Ectodermal cell (in vitro differentiated cells): Measurements from ENCODE around the gene JMJD8.
A peak's percentile ranks its signal among the peaks of the same experiment; 100 is the strongest.
"Not testable (repeated sequence)": the region's sequence is repeated elsewhere in the genome, so short reads cannot be mapped to it uniquely, and the experiment has no call there.

Source experiments
- H3K27ac ChIP-seq: 2 replicates; pipeline ENCODE4 v1.7.0; 2013; ENCODE audit warnings: mild to moderate bottlenecking, low read depth, low read length; ENCODE audit not compliant: insufficient read depth, poor library complexity, severe bottlenecking
- H3K27me3 ChIP-seq: 2 replicates; pipeline ENCODE4 v1.7.0; 2013; ENCODE audit warnings: mild to moderate bottlenecking, low read length; ENCODE audit not compliant: insufficient read depth, control insufficient read depth, poor library complexity, severe bottlenecking
- H3K36me3 ChIP-seq: one replicate; pipeline ENCODE4 v1.7.0; 2013; ENCODE audit warnings: low read length; ENCODE audit not compliant: control insufficient read depth, insufficient read depth
- H3K4me1 ChIP-seq: one replicate; pipeline ENCODE4 v1.7.0; 2013; ENCODE audit warnings: low read length; ENCODE audit not compliant: control insufficient read depth, insufficient read depth
- H3K4me3 ChIP-seq: 2 replicates; pipeline ENCODE4 v1.7.0; 2013; ENCODE audit warnings: low read depth, low read length, control low read depth; ENCODE audit not compliant: insufficient read depth
- H3K9me3 ChIP-seq: 2 replicates; pipeline ENCODE4 v1.7.0; 2013; ENCODE audit warnings: mild to moderate bottlenecking, low read length, moderate library complexity; ENCODE audit not compliant: control insufficient read depth
- WGBS, 2 experiments: methylation state at CpG; one replicate each; pipeline ENCODE4 v1.1.7; 2013; ENCODE audit warnings: missing lambda C conversion rate in 2 of 2; 5-methylcytosine and 5-hydroxymethylcytosine counted together

Gene JMJD8

DNA sequence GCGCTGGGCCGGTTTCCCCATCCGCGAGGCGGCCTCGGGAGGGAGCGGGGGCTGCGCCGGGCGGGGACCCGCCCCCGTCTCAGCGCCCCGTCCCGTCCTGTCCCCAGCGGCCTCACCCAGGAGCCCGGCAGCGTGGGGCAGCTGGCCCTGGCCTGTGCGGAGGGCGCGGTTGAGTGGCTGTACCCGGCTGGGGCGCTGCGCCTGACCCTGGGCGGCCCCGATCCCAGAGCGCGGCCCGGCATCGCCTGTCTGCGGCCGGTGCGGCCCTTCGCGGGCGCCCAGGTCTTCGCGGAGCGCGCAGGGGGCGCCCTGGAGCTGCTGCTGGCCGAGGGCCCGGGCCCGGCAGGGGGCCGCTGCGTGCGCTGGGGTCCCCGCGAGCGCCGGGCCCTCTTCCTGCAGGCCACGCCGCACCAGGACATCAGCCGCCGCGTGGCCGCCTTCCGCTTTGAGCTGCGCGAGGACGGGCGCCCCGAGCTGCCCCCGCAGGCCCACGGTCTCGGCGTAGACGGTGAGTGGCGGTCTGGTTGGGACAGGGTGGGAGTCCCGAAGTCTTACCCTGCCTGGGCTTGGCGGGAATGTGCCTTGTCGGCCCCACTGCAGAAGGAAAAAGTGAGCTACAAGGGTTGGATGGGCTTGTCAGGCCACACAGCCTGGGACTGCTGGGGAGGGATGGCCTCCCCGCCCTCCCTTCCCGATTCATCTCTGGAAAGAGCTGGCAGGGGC is 31.5 kb upstream of the JMJD8 start:
- peak overlapping the region; percentile 88 for H3K27ac ChIP-seq
- H3K9me3 ChIP-seq = no peaks in the 10 kb centered on the region
- peak overlapping the region; percentile 80 for H3K4me3 ChIP-seq
- 4 to 5% methylated on average over 74 of the region's 74 CpGs for WGBS, 2 experiments
- H3K27me3 ChIP-seq = peaks cover 34% of the 10 kb centered on the region
- H3K4me1 ChIP-seq = peaks cover 55% of the 10 kb centered on the region
- H3K36me3 ChIP-seq = no peaks in the 10 kb centered on the region

DNA sequence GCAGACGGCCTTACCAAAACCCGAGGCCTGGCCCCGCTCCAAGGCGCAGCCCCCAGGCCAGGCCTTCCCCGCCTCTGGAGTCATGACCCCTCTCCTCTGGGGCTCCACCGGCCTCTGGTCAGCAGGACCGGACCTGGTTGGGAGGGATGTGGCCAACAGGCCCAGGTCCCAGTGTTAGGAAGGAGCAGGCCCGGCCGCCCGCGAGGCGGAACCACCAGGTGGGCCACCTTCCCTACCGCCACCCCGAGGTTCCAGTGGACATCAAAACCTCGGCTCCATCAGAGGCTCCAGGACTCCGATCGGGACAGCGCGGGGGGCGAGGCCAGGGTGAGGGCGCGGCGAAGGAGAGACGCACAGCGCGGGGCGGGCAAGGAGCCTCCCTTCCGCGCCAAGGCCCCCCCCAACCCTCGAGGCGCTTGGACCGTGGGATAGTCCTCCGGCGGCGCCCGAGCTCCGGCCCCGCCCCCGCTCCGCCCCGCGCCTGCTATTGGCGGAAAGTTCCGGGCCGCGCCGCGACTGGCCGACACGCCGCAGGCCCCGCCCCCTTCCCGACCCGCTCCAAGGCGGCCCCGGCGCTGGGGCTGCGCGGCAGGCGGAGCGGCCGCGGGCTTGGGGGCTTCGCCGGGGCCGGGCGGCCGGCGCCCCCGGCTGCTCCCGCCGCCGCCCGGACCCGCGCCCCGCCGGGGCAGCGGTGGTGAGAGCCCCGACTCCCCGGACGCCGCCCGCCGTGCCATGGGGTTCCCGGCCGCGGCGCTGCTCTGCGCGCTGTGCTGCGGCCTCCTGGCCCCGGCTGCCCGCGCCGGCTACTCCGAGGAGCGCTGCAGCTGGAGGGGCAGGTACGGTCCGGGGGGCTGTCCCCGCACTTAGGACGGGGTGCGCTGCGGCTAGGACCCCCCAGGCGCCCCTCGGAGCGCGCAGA is 30.7 kb upstream of the JMJD8 start, which contains the start of gene METRN:
METRN (plus strand) TSS at position 561 of the 919 bp plus-strand sequence; CDS start at position 733, 172 bp downstream.
- WGBS, 2 experiments = 9% methylated on average over 108 of the region's 108 CpGs
- peaks cover 58% of the 10 kb centered on the region for H3K4me1 ChIP-seq
- H3K36me3 ChIP-seq = no peaks in the 10 kb centered on the region
- H3K4me3 ChIP-seq = peak within 1 kb of the TSS; percentile 80
- H3K27me3 ChIP-seq = peaks cover 40% of the 10 kb centered on the region
- H3K27ac ChIP-seq = peak within 1 kb of the TSS; percentile 88
- H3K9me3 ChIP-seq = no peaks in the 10 kb centered on the region

DNA sequence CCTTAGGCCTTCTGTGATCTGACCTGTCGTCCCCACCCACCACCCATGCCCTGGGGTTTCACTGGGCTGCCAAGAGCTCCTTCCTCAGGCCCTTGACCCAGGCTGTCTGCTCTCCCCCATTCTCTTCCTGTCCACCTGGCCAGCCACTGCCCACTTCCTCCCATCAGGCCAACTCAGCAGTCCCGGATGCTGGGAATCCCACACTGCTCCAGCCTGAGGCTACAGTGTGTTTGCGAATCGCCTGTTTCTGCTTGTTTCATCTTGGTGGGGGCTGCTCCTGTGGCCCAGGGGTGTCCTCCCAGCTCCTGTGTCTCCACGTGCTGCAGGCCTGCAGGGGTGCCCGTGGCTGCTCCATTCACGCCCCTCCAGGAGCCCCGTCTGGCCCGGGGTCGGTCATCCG is 29.9 kb upstream of the JMJD8 start:
- WGBS, 2 experiments = 90% methylated on average over 11 of the region's 11 CpGs
- Histone ChIP-seq H3K9me3 (no peaks in the 10 kb centered on the region), H3K4me3 (no peak overlapping the region), H3K27ac (no peak overlapping the region), H3K27me3 (peaks cover 45% of the 10 kb centered on the region), H3K4me1 (peaks cover 57% of the 10 kb centered on the region), H3K36me3 (no peaks in the 10 kb centered on the region)

DNA sequence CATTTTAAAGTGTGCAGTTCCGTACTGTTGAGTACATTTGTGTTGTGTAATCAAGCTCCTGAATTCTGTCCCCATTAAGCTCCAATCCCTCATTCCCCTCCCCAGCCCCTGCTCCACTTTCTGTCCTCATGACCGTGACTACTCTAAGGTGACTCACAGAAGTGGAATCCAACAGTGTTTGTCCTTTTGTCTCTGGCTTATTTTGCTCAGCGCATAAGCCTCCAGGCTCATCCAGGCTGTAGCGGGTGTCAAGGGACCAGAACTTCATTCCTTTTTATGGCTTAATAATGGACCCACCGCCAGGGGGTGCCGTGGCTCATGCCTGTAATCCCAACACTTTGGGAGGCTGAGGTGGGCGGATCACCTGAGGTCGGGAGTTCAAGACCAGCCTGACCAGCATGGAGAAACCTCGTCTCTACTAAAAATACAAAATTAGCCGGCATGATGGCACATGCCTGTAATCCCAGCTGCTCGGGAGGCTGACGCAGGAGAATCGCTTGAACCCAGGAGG is 28.7 kb upstream of the JMJD8 start:
- 46 to 53% methylated on average over 12 to 13 of the region's 13 CpGs for WGBS, 2 experiments
- H3K36me3 ChIP-seq, H3K4me3 ChIP-seq, H3K9me3 ChIP-seq, H3K27ac ChIP-seq: not testable (repeated sequence)
- H3K27me3 ChIP-seq = peaks cover 58% of the 10 kb centered on the region
- peaks cover 44% of the 10 kb centered on the region for H3K4me1 ChIP-seq

DNA sequence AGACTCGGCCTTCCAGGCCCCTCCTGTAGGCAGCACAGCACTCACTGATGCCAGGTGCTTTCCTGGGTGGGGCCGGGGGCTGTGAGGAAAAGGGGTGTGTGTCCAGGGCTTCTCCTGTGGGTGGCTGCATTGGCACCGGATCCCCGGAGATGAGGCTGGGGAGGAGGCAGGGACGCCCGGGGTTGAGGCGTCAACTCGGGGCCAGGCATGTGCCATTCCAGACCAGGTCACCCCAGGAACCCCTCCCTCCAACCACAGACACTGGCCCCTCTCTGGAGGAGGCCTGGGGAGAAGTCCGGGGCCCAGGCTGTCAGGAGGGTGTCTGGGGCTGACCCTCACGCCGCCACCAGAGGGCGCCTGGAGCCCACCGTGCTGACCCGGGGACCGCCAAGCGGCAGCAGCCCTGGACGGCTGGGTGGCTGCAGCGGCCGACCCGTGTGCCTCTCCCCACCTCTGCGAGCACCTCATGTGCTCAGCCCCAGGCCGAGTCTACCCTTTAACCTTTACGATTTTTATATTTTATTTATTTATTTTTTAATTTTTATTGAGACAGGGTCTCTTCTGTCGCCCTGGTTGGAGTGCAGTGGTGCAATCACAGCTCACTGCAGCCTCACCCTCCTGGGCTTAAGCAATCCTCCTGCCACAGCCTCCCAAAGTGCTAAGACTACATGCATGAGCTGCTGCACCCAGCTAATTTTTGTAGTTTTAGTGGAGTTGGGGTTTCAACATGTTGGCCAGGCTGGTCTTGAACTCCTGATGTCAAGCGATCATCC is 27.6 kb upstream of the JMJD8 start:
- peaks cover 35% of the 10 kb centered on the region for H3K4me1 ChIP-seq
- H3K27ac ChIP-seq = no peak overlapping the region
- H3K36me3 ChIP-seq = no peaks in the 10 kb centered on the region
- no peaks in the 10 kb centered on the region for H3K9me3 ChIP-seq
- no peak overlapping the region for H3K4me3 ChIP-seq
- peaks cover 69% of the 10 kb centered on the region for H3K27me3 ChIP-seq
- WGBS, 2 experiments = 18 to 21% methylated on average over 23 to 25 of the region's 25 CpGs

DNA sequence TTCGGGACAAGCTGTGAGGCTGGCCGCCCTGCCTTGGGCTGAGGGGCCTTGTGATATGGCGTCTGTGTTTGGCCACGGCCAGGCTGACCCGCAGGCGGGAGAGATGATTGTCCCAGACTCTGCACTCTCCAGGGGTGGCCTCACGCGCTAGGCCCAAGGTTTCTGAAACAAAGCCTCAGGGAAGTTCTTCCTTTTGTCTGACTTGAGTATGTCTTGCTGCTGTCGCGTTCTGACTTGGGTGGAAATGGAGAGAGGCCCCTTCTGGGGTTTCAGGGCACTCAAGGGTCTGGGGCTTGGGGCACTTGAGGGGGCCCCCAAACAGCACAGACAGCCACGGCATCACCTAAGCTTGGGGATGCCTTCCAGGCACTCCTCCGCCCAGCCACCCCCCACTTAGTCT is 26.9 kb upstream of the JMJD8 start:
- Histone ChIP-seq H3K9me3 (no peaks in the 10 kb centered on the region), H3K4me1 (peaks cover 36% of the 10 kb centered on the region), H3K4me3 (no peak overlapping the region), H3K27me3 (peaks cover 75% of the 10 kb centered on the region), H3K27ac (no peak overlapping the region), H3K36me3 (no peaks in the 10 kb centered on the region)
- 85 to 87% methylated on average over 12 of the region's 12 CpGs for WGBS, 2 experiments

DNA sequence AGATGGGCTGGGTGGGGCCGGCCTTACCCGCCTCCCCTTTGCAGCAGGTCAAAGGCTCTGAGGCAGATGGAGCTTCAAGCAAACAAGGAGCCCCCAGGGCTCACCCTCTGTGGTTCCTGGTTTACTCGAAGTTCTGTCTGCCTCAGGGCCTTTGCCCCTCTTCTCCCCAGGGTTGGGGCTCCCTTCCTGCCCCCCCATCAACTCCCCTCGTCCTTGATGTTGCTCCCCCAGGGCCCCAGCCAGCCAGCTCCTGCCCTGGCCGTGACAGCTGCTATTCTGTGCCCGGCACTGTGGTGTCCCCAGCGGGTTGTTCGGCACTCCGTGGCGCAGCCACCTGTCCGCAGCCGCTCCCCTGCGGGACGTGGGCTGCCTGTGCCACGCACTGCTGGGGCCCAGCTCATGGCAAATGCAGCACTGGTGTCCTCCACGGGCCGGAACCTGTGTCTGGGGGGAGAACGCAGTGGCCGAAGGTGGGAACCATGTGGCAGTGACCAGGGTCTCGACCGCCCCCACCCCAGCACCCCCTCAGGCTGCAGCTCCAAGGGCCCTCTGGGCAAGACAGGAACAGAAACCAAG is 26.5 kb upstream of the JMJD8 start:
- H3K4me1 ChIP-seq = peaks cover 36% of the 10 kb centered on the region
- no peaks in the 10 kb centered on the region for H3K36me3 ChIP-seq
- WGBS, 2 experiments = 84 to 85% methylated on average over 21 of the region's 21 CpGs
- no peak overlapping the region for H3K4me3 ChIP-seq
- peak overlapping the region; percentile 89 for H3K27ac ChIP-seq
- peaks cover 80% of the 10 kb centered on the region for H3K27me3 ChIP-seq
- no peaks in the 10 kb centered on the region for H3K9me3 ChIP-seq

DNA sequence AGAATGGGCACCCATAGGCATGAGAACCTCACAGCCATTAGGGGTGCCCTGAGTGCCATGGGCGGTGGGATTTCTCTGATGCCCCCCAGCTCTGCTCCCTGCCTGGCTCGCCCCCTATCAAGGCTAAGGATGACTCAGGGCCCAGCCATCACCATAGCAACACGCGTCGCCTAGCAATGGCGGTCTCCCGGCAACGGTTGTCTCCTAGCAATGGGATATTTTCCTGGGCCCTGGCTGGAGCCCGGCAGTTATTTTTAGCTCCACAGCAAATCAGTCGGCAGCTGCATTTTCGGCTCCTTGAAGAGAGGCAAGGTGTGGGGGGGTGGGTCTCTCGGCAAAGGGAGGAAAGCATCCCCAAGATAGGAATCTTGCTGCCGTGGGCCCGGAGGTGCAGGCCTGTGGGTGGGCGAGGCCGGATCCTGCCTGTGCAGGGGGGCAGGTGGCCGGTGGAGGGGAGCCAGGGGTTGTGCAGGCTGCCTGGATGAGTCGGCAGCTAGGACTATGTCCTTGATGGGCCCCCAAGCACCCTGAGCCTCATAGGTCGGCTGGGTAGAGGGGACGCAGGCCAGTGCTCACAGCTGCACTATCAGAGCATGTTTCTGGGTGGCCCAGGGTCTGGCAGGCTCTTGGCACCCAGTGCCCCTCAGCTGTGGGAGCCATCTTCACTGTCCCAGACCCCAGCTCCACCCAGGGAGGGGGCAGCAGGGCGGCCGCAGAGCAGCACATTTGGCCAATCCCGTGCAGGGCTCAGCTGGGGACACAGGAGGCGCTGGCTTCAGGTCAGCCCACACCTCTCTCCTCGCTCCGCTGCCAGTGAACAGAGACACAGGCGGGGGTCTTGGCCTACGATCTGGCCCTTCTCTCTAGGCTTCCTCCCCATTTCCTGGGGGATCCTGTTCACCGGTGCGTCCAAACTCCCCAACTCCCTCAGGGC is 25.7 kb upstream of the JMJD8 start:
- Histone ChIP-seq H3K27me3 (peaks cover 88% of the 10 kb centered on the region), H3K4me3 (no peak overlapping the region), H3K4me1 (peaks cover 39% of the 10 kb centered on the region), H3K27ac (peak overlapping the region; percentile 89), H3K36me3 (no peaks in the 10 kb centered on the region), H3K9me3 (no peaks in the 10 kb centered on the region)
- 40 to 42% methylated on average over 30 of the region's 30 CpGs for WGBS, 2 experiments

DNA sequence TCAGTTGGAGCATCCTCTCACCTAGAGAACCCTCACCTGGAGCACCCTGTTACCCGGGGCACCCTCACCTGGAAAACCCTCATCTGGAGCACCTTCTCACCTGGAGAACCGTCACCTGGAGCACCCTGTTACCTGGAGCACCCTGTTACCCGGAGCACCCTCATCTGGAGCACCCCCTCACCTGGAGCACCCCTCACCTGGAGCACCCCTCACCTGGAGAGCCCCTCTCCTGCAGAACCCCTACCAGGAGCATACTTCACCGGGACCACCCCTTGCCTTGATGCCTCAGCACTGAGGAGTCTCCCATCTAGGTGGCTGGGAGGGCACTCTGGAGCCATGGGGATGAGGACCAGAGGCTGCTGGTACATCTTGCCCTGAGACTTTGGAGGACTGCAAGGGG is 24.8 kb upstream of the JMJD8 start:
- Histone ChIP-seq H3K4me1 (peaks cover 37% of the 10 kb centered on the region), H3K4me3 (no peak overlapping the region), H3K9me3 (no peaks in the 10 kb centered on the region), H3K27ac (no peak overlapping the region), H3K27me3 (peaks cover 90% of the 10 kb centered on the region), H3K36me3 (no peaks in the 10 kb centered on the region)
- 76 to 84% methylated on average over 3 of the region's 4 CpGs for WGBS, 2 experiments
